MM.1S (cell line): ENCODE data around the gene MATN1.

Experiments used
- DNase-seq: peaks from one replicate; pipeline ENCODE4 v3.0.0-alpha.2; 2015
- H2AFZ ChIP-seq: fragments of 300-600 bp; sonication (generic); 2 replicates; pipeline ENCODE4 v1.6.0; 2016; ENCODE audit warnings: antibody characterized with exemption, low read length
- H3F3A ChIP-seq: fragments of 300-600 bp; sonication (generic); 2 replicates; pipeline ENCODE4 v1.6.1; 2016; ENCODE audit warnings: mild to moderate bottlenecking, antibody characterized with exemption, low read length, moderate library complexity, mixed read lengths; ENCODE audit not compliant: insufficient read depth
- H3K27ac ChIP-seq: fragments of 300-600 bp; sonication (generic); 2 replicates; pipeline ENCODE4 v1.5.1; 2016; ENCODE audit warnings: mild to moderate bottlenecking, low read length
- H3K27me3 ChIP-seq: fragments of 300-600 bp; sonication (generic); replicated peaks from 2 replicates; pipeline ENCODE4 v1.6.0; 2016; ENCODE audit warnings: low read length; ENCODE audit not compliant: insufficient read depth
- H3K36me3 ChIP-seq: fragments of 300-600 bp; sonication (generic); replicated peaks from 2 replicates; pipeline ENCODE4 v1.6.1; 2016; ENCODE audit warnings: mild to moderate bottlenecking, low read length, mixed read lengths; ENCODE audit not compliant: insufficient read depth
- H3K4me1 ChIP-seq: fragments of 300-600 bp; sonication (generic); 2 replicates; pipeline ENCODE4 v1.6.1; 2016; ENCODE audit warnings: low read length, mixed read lengths
- H3K4me2 ChIP-seq: fragments of 300-600 bp; sonication (generic); 2 replicates; pipeline ENCODE4 v1.6.0; 2016; ENCODE audit warnings: low read depth, low read length
- H3K4me3 ChIP-seq: fragments of 300-600 bp; sonication (generic); 2 replicates; pipeline ENCODE4 v1.5.1; 2016; ENCODE audit warnings: low read length, mixed read lengths
- H3K79me2 ChIP-seq: fragments of 300-600 bp; sonication (generic); 2 replicates; pipeline ENCODE4 v1.6.1; 2016; ENCODE audit warnings: mixed run types, low read length, mixed read lengths
- H3K9ac ChIP-seq: fragments of 300-600 bp; sonication (generic); 2 replicates; pipeline ENCODE4 v1.6.1; 2016; ENCODE audit warnings: low read length, mixed read lengths
- H3K9me2 ChIP-seq: fragments of 300-600 bp; sonication (generic); replicated peaks from 2 replicates; pipeline ENCODE4 v1.6.1; 2016; ENCODE audit warnings: mild to moderate bottlenecking, low read length, mixed read lengths; ENCODE audit not compliant: insufficient read depth
- H3K9me3 ChIP-seq: fragments of 300-600 bp; sonication (generic); replicated peaks from 2 replicates; pipeline ENCODE4 v1.6.1; 2016; ENCODE audit warnings: mild to moderate bottlenecking, low read length, mixed read lengths; ENCODE audit not compliant: insufficient read depth
- H4K20me1 ChIP-seq: fragments of 300-600 bp; sonication (generic); 2 replicates; pipeline ENCODE4 v1.6.1; 2016; ENCODE audit warnings: mild to moderate bottlenecking, low read length, moderate library complexity, mixed read lengths; ENCODE audit not compliant: insufficient read depth
- CTCF ChIP-seq: fragments of 300-600 bp; sonication (generic); IDR thresholded peaks from 2 replicates; pipeline ENCODE4 v1.5.1; 2016; ENCODE audit warnings: antibody characterized with exemption, low read length, mixed read lengths
- EZH2 ChIP-seq: fragments of 300-600 bp; sonication (generic); optimal IDR thresholded peaks from 2 replicates; pipeline ENCODE3; 2017; ENCODE audit warnings: low read depth, mild to moderate bottlenecking, antibody characterized with exemption, low read length, mixed read lengths
- EZH2phosphoT487 ChIP-seq: fragments of 300-600 bp; sonication (generic); IDR thresholded peaks from 2 replicates; pipeline ENCODE4 v1.6.1; 2018; ENCODE audit warnings: antibody characterized with exemption, low read length

The MATN1 gene

GRCh38 chr1:30724655-30725421 lies 1.5 kb upstream of the MATN1 start:
- DNase-seq, result no peak
- Histone ChIP-seq H3K79me2 (no peaks in the 10 kb centered on the region), H3K27me3 (no peaks in the 10 kb centered on the region), H3K27ac (no peak overlapping the region), H3K4me1 (peaks cover 1% of the 10 kb centered on the region; the same call in 1 of the 2 replicates), H3K4me3 (no peak overlapping the region), H2AFZ (no peak overlapping the region), H3K9me2 (no peaks in the 10 kb centered on the region), H3K9me3 (no peaks in the 10 kb centered on the region), H3F3A (no peaks in the 10 kb centered on the region), H4K20me1 (no peaks in the 10 kb centered on the region), H3K36me3 (no peaks in the 10 kb centered on the region), H3K4me2 (no peak overlapping the region), H3K9ac (no peak overlapping the region)
- TF ChIP-seq EZH2 (no peak), CTCF (no peak), EZH2phosphoT487 (no peak)

GRCh38 chr1:30724175-30724574 lies 790 bp upstream of the MATN1 start:
- Histone ChIP-seq H4K20me1 (no peaks in the 10 kb centered on the region), H2AFZ (no peak overlapping the region), H3K4me3 (no peak overlapping the region), H3K9me2 (no peaks in the 10 kb centered on the region), H3F3A (no peaks in the 10 kb centered on the region), H3K4me2 (no peak overlapping the region), H3K9me3 (no peaks in the 10 kb centered on the region), H3K27ac (no peak overlapping the region), H3K27me3 (no peaks in the 10 kb centered on the region), H3K9ac (no peak overlapping the region), H3K79me2 (no peaks in the 10 kb centered on the region), H3K36me3 (no peaks in the 10 kb centered on the region), H3K4me1 (peaks cover 7% of the 10 kb centered on the region)
- TF ChIP-seq CTCF, result peak; percentile 43
- TF ChIP-seq EZH2phosphoT487, result no peak
- DNase-seq, result no peak

- no peak overlapping the region for H3K4me2 ChIP-seq
These were observed 1.4 kb downstream of the MATN1 start for GRCh38 chr1:30721812-30722537.

More at GRCh38 chr1:30721812-30722537, 1.4 kb downstream of the MATN1 start:
- Histone ChIP-seq H3K4me1 (peaks cover 7% of the 10 kb centered on the region), H3K79me2 (no peaks in the 10 kb centered on the region), H3K9ac (no peak overlapping the region), H3K9me2 (no peaks in the 10 kb centered on the region), H2AFZ (no peak overlapping the region), H4K20me1 (no peaks in the 10 kb centered on the region), H3K4me3 (no peak overlapping the region), H3F3A (no peaks in the 10 kb centered on the region), H3K27me3 (no peaks in the 10 kb centered on the region), H3K27ac (no peak overlapping the region), H3K36me3 (no peaks in the 10 kb centered on the region), H3K9me3 (no peaks in the 10 kb centered on the region)
- no peak for DNase-seq
- TF ChIP-seq EZH2phosphoT487 (no peak), CTCF (no peak), EZH2 (no peak)
